Endothelial cell (in vitro differentiated cells): ENCODE results near the gene TOR3A. TPM values are rescaled to one million over a fixed set of nuclear protein-coding genes. Genes with fewer than 3 reads are reported as not detected.
A peak's percentile ranks its signal among the peaks of the same experiment; 100 is the strongest.

Experiments
- DNase-seq: peaks from one replicate; pipeline ENCODE4 v3.0.0; 2021; ENCODE audit warnings: low spot score
- H3K27ac Mint-ChIP-seq: one replicate; pipeline ENCODE4 v1.8.0; 2021; ENCODE audit warnings: mixed read lengths, inconsistent platforms; ENCODE audit not compliant: unreplicated experiment
- H3K27me3 Mint-ChIP-seq: one replicate; pipeline ENCODE4 v1.8.0; 2021; ENCODE audit warnings: mild to moderate bottlenecking, moderate library complexity, mixed read lengths, inconsistent platforms; ENCODE audit not compliant: unreplicated experiment
- H3K36me3 Mint-ChIP-seq: one replicate; pipeline ENCODE4 v1.8.0; 2021; ENCODE audit warnings: mild to moderate bottlenecking, low read depth, mixed read lengths, inconsistent platforms; ENCODE audit not compliant: unreplicated experiment
- H3K4me1 Mint-ChIP-seq: one replicate; pipeline ENCODE4 v1.8.0; 2021; ENCODE audit warnings: mild to moderate bottlenecking, mixed read lengths, inconsistent platforms; ENCODE audit not compliant: unreplicated experiment
- H3K4me3 Mint-ChIP-seq: one replicate; pipeline ENCODE4 v1.8.0; 2021; ENCODE audit warnings: mild to moderate bottlenecking, mixed read lengths, inconsistent platforms; ENCODE audit not compliant: unreplicated experiment
- H3K9me3 Mint-ChIP-seq: one replicate; pipeline ENCODE4 v1.8.0; 2021; ENCODE audit warnings: mixed read lengths, inconsistent platforms; ENCODE audit not compliant: unreplicated experiment
- total RNA-seq: library from RNA; stranded (reverse); fragmentation: NEBNext Ultra II Directional; extraction: Animal tissue kit (Norgen Biotek cat#: 25700); gene quantifications from one replicate; pipeline ENCODE4 v1.2.1, GENCODE V29; 2021; ENCODE audit not compliant: unreplicated experiment
- TF ChIP-seq, protein P1 (sequence below): fragments of 200-600 bp; sonication (generic); IDR thresholded peaks from one replicate; pipeline ENCODE4 v1.5.0; 2021; ENCODE audit warnings: antibody characterized with exemption; ENCODE audit not compliant: unreplicated experiment

Gene TOR3A
- total RNA-seq, 1 donor from 2014 or later, result 15.2 TPM

DNA sequence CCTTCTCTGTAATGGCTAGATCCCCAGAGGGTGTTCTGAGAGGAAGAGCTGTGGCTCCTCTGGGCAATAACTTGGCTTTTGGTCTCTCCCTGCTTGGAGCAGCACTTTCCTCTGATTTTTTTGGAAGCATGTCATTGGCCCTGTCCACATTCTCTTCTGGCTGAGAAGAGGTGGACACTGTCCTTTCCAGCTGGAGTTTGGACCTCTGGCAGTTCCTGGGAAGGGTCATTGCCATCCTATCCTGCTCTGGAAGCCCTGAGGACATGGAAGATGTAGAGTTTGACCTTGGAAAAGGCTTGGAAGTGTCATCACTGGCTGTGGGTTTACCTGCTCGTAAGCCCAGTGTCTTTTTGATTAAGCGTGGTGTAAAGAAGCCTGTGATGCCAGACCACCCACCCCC lies 26.8 kb downstream of the TOR3A start:
- peaks cover 6% of the 10 kb centered on the region for H3K27me3 Mint-ChIP-seq
- H3K9me3 Mint-ChIP-seq, result no peaks in the 10 kb centered on the region
- no peak for DNase-seq
- H3K36me3 Mint-ChIP-seq, result peaks cover 40% of the 10 kb centered on the region
- no peaks in the 10 kb centered on the region for H3K4me1 Mint-ChIP-seq
- no peak overlapping the region for H3K27ac Mint-ChIP-seq
- TF ChIP-seq, protein P1, sequence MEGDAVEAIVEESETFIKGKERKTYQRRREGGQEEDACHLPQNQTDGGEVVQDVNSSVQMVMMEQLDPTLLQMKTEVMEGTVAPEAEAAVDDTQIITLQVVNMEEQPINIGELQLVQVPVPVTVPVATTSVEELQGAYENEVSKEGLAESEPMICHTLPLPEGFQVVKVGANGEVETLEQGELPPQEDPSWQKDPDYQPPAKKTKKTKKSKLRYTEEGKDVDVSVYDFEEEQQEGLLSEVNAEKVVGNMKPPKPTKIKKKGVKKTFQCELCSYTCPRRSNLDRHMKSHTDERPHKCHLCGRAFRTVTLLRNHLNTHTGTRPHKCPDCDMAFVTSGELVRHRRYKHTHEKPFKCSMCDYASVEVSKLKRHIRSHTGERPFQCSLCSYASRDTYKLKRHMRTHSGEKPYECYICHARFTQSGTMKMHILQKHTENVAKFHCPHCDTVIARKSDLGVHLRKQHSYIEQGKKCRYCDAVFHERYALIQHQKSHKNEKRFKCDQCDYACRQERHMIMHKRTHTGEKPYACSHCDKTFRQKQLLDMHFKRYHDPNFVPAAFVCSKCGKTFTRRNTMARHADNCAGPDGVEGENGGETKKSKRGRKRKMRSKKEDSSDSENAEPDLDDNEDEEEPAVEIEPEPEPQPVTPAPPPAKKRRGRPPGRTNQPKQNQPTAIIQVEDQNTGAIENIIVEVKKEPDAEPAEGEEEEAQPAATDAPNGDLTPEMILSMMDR, result no peak
- peak overlapping the region; percentile 65 for H3K4me3 Mint-ChIP-seq

DNA sequence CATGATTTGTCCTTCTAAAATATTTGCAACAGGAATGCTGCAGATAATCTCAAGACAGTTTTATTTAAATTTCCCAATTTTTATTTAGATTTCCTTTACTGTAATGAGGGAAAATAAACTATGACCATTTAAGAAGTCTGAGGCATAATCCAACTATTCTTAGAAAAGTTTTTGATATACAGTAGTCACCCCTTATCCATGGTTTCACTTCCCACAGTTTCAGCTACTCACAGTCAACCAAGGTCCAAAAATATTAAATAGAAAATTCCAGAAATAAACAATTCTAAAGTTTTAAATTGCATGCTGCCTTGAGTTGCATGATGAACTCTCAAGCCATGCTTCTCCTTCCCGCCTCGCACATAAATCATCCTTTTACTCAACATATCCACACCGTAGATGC lies 33.3 kb downstream of the TOR3A start:
- Mint-ChIP-seq H3K27me3 (peaks cover 2% of the 10 kb centered on the region), H3K36me3 (peaks cover 39% of the 10 kb centered on the region), H3K27ac (no peak overlapping the region), H3K4me3 (no peak overlapping the region), H3K4me1 (no peaks in the 10 kb centered on the region), H3K9me3 (no peaks in the 10 kb centered on the region)
- TF ChIP-seq, protein P1, result no peak
- no peak for DNase-seq

DNA sequence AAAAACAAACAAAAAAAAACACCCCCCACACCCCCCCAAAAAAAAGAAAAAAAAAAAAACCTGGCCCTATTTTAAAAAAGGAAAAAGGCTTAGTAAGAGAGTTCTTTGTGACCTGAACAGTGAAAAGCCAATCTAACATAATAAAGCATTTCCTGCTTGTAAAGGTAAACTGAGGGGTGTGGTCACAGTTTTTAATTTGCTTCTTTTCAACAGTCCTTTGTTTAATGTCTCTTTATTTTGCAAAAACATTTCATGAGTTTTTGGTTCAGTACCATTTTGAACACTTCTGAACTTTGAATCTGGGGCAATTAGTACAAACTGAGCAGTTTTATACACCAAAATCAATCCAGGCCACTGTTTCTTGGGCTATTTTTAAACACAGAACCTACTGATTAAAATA lies 37.6 kb downstream of the TOR3A start:
- TF ChIP-seq, protein P1, result no peak
- peaks cover 47% of the 10 kb centered on the region for H3K36me3 Mint-ChIP-seq
- H3K27ac Mint-ChIP-seq, result peak overlapping the region; percentile 67
- no peak for DNase-seq
- H3K27me3 Mint-ChIP-seq, result peaks cover 2% of the 10 kb centered on the region
- H3K4me3 Mint-ChIP-seq, result no peak overlapping the region
- H3K4me1 Mint-ChIP-seq, result no peaks in the 10 kb centered on the region
- no peaks in the 10 kb centered on the region for H3K9me3 Mint-ChIP-seq

DNA sequence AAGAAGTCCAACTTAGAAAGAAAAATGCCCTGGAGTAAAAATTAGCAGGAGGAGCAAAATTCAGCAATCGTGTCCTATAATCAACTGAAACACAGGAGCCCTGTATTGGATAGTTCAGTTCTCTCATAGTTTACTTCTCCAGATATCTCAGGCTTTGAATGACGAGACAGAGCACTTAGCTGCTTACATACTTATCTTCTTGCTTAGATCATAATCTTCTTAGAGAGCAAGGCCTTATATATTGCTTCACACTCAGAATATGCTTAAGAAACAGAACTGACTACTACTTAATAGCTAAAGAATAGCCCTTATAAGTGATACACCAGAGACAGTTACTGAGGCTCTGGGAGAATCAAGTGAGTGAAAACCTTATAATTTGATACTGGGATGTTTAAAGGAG lies 38.9 kb downstream of the TOR3A start:
- Mint-ChIP-seq H3K27me3 (peaks cover 2% of the 10 kb centered on the region), H3K27ac (no peak overlapping the region)

DNA sequence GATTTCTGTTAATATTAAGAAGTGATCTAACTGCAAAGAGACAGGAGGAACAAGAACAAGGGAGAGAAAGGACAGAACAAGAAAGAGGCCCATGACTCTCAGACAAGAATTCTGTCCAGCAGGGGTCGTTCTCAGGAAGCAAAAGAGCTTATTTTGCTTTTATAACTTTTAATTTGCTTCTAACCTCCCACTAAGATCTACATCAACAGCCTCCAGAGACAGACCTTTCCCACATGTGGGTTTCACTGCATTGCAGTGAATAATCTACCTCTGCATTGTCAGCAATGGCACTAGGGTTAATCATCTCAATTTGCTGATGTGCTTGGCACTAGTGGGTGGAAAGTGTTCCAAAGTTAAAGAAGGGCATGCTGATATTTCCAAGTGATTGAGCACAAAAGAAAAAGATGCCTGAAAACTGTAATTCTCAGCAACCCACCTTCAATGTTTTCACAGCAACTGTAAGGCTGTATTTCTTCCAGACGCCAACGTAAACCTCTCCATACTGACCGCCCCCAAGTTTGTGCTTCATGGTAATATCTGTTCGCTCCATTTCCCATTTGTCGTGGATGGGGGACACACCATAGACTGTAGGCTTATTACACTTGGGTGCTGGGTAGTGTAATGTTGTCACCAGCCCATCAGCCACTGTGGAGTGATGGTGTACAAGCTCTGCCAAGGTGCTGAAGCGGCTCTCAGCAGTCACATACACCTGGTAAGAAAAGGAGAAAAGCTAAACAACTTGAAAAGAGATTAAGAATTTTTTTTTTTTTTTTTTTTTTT lies 39.5 kb downstream of the TOR3A start:
- H3K9me3 Mint-ChIP-seq, result no peaks in the 10 kb centered on the region
- H3K27ac Mint-ChIP-seq, result no peak overlapping the region
- no peaks in the 10 kb centered on the region for H3K4me1 Mint-ChIP-seq
- peaks cover 2% of the 10 kb centered on the region for H3K27me3 Mint-ChIP-seq
- H3K4me3 Mint-ChIP-seq, result no peak overlapping the region
- TF ChIP-seq, protein P1, result no peak
- DNase-seq, result no peak
- peaks cover 43% of the 10 kb centered on the region for H3K36me3 Mint-ChIP-seq

More for the DNA sequence above, 38.9 kb downstream of the TOR3A start:
- DNase-seq, result no peak
- H3K4me1 Mint-ChIP-seq, result no peaks in the 10 kb centered on the region
- peaks cover 46% of the 10 kb centered on the region for H3K36me3 Mint-ChIP-seq
- TF ChIP-seq, protein P1, result no peak
- H3K4me3 Mint-ChIP-seq, result no peak overlapping the region
- H3K9me3 Mint-ChIP-seq, result no peaks in the 10 kb centered on the region
